Tongue (tissue), 2 donors: ENCODE measurements around the gene NUP54. TPM values are rescaled to one million over a fixed set of nuclear protein-coding genes. Genes with fewer than 3 reads are reported as not detected.

Source experiments
- DNase-seq: peaks from one replicate; pipeline ENCODE4 v3.0.0-alpha.2; 2015
- total RNA-seq: library from RNA; depleted of rRNA; stranded (reverse); fragments of >200 nt; gene quantifications from one replicate; pipeline ENCODE4 v1.2.3, GENCODE V29; 2014

Gene NUP54
- 58.5 TPM for total RNA-seq

GRCh38 chr4:76148142-76148865 is at the start of gene NUP54:
NUP54 (minus strand) TSS chr4:76148397; CDS start chr4:76148374, 23 bp downstream.
- DNase-seq: peak; percentile 98

- DNase-seq: no peak
Measured at GRCh38 chr4:76197031-76197743, 49.0 kb upstream of the NUP54 start.

GRCh38 chr4:76196376-76196775 is 48.2 kb upstream of the NUP54 start:
- DNase-seq: no peak

GRCh38 chr4:76195326-76195725 is 47.1 kb upstream of the NUP54 start:
- DNase-seq: no peak

GRCh38 chr4:76194325-76194724 is 46.1 kb upstream of the NUP54 start:
- DNase-seq: no peak

- no peak for DNase-seq
Measured at GRCh38 chr4:76192236-76192635, 44.0 kb upstream of the NUP54 start.

GRCh38 chr4:76188557-76188956 is 40.4 kb upstream of the NUP54 start:
- DNase-seq: no peak

GRCh38 chr4:76188149-76188548 is 40.0 kb upstream of the NUP54 start:
- DNase-seq: no peak

GRCh38 chr4:76187152-76187551 is 39.0 kb upstream of the NUP54 start:
- DNase-seq: no peak

GRCh38 chr4:76182463-76182862 is 34.3 kb upstream of the NUP54 start:
- DNase-seq: no peak

- peak; percentile 88 for DNase-seq
Measured at GRCh38 chr4:76179398-76180318, 31.5 kb upstream of the NUP54 start.

GRCh38 chr4:76178296-76178695 is 30.1 kb upstream of the NUP54 start:
- DNase-seq: no peak

GRCh38 chr4:76177709-76178108 is 29.5 kb upstream of the NUP54 start:
- DNase-seq: no peak

GRCh38 chr4:76175336-76175735 is 27.1 kb upstream of the NUP54 start:
- DNase-seq: no peak

GRCh38 chr4:76174216-76174615 is 26.0 kb upstream of the NUP54 start:
- no peak for DNase-seq

GRCh38 chr4:76168688-76169087 is 20.5 kb upstream of the NUP54 start:
- DNase-seq: no peak

- DNase-seq: no peak
Measured at GRCh38 chr4:76166480-76166879, 18.3 kb upstream of the NUP54 start.

GRCh38 chr4:76160355-76160754 is 12.2 kb upstream of the NUP54 start:
- no peak for DNase-seq

- no peak for DNase-seq
Measured at GRCh38 chr4:76156635-76157034, 8.4 kb upstream of the NUP54 start.

GRCh38 chr4:76155979-76156378 is 7.8 kb upstream of the NUP54 start:
- DNase-seq: peak; percentile 6

GRCh38 chr4:76153356-76153755 is 5.2 kb upstream of the NUP54 start:
- DNase-seq: no peak

GRCh38 chr4:76147454-76148141 is 599 bp downstream of the NUP54 start:
- DNase-seq: peak; percentile 76
